PFSK-1 (cell line): Measurements from ENCODE around the gene KCNJ6.

ENCODE experiments used
- POLR2AphosphoS5 ChIP-seq: IDR thresholded peaks from 2 replicates; pipeline ENCODE4 v1.6.1; 2012; ENCODE audit warnings: low read depth, mild to moderate bottlenecking, control low read depth, low read length, moderate library complexity
- SIN3A ChIP-seq: IDR thresholded peaks from 2 replicates; pipeline ENCODE4 v1.6.1; 2012; ENCODE audit warnings: mild to moderate bottlenecking, low read length, moderate library complexity, borderline replicate concordance; ENCODE audit not compliant: insufficient read depth
- TAF1 ChIP-seq: IDR thresholded peaks from 2 replicates; pipeline ENCODE4 v1.6.1; 2012; ENCODE audit warnings: low read length, control low read depth, borderline replicate concordance; ENCODE audit not compliant: insufficient read depth
- TF ChIP-seq, protein P1 (sequence below), 2 experiments: IDR thresholded peaks; 2 replicates each; pipeline versions ENCODE4 v1.6.1 to v1.8.0; 2011 to 2012; ENCODE audit warnings: low read depth in 2 of 2, low read length in 2 of 2, control low read depth in 1 of 2, inconsistent platforms in 1 of 2, mild to moderate bottlenecking in 1 of 2, moderate library complexity in 1 of 2; ENCODE audit not compliant: insufficient read depth in 1 of 2

- TF ChIP-seq POLR2AphosphoS5 (no peak), SIN3A (no peak), TAF1 (no peak)
- TF ChIP-seq, protein P1, sequence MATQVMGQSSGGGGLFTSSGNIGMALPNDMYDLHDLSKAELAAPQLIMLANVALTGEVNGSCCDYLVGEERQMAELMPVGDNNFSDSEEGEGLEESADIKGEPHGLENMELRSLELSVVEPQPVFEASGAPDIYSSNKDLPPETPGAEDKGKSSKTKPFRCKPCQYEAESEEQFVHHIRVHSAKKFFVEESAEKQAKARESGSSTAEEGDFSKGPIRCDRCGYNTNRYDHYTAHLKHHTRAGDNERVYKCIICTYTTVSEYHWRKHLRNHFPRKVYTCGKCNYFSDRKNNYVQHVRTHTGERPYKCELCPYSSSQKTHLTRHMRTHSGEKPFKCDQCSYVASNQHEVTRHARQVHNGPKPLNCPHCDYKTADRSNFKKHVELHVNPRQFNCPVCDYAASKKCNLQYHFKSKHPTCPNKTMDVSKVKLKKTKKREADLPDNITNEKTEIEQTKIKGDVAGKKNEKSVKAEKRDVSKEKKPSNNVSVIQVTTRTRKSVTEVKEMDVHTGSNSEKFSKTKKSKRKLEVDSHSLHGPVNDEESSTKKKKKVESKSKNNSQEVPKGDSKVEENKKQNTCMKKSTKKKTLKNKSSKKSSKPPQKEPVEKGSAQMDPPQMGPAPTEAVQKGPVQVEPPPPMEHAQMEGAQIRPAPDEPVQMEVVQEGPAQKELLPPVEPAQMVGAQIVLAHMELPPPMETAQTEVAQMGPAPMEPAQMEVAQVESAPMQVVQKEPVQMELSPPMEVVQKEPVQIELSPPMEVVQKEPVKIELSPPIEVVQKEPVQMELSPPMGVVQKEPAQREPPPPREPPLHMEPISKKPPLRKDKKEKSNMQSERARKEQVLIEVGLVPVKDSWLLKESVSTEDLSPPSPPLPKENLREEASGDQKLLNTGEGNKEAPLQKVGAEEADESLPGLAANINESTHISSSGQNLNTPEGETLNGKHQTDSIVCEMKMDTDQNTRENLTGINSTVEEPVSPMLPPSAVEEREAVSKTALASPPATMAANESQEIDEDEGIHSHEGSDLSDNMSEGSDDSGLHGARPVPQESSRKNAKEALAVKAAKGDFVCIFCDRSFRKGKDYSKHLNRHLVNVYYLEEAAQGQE (IDR thresholded peaks at IDR 0.05; ENCODE audit: insufficient read depth in 1 of 2, low read depth in 2 of 2, low read length in 2 of 2) = no peak
Measured at GRCh38 chr21:37956772-37957171, 40.5 kb upstream of the KCNJ6 start.
